ENCODE data around the gene NAIP. TPM values are rescaled to one million over a fixed set of nuclear protein-coding genes. Genes with fewer than 3 reads are reported as not detected.

The NAIP gene
- total RNA-seq: 0.81 and 1.1 TPM in 2 replicates

GRCh38 chr5:71025289-71025953 is at the start of gene NAIP:
Gene NAIP, minus strand, starts transcription at chr5:71025339. Its CDS starts 12,424 bp downstream, at chr5:71012915.

GRCh38 chr5:71067262-71067928 is 42.3 kb upstream of the NAIP start, which contains the start of gene GTF2H2:
Gene GTF2H2, minus strand, starts transcription at chr5:71067676. Its CDS starts 4,913 bp downstream, at chr5:71062763.

Other genes starting within 250 kb of the NAIP start
- gene SERF1A, start 124.7 kb downstream of the NAIP start, total RNA-seq: 3.4 and 8.1 TPM in 2 replicates
- gene SMN1, start 100.3 kb downstream of the NAIP start, total RNA-seq: 21.7 and 28.5 TPM in 2 replicates
- gene GTF2H2, start 42.3 kb upstream of the NAIP start, total RNA-seq: 19.3 and 20.6 TPM in 2 replicates